Subcutaneous abdominal adipose tissue (tissue), 5 donors: ENCODE data around the gene CANT1.

Source experiments
- H3K27ac ChIP-seq: one replicate; pipeline ENCODE4 v1.7.0; 2013; ENCODE audit warnings: low read depth, mild to moderate bottlenecking, inconsistent platforms, low read length, moderate library complexity
- H3K27me3 ChIP-seq, 5 donors: one replicate each; pipeline ENCODE4 v1.7.0; 2013; ENCODE audit warnings: low read length in 5 of 5, inconsistent platforms in 1 of 5; ENCODE audit not compliant: control insufficient read depth in 5 of 5, insufficient read depth in 4 of 5
- H3K36me3 ChIP-seq, 5 donors: one replicate each; pipeline ENCODE4 v1.7.0; 2013; ENCODE audit warnings: low read length in 5 of 5; ENCODE audit not compliant: control insufficient read depth in 5 of 5, insufficient read depth in 5 of 5
- H3K4me1 ChIP-seq, 5 donors: one replicate each; pipeline ENCODE4 v1.7.0; 2013; ENCODE audit warnings: low read length in 5 of 5, mild to moderate bottlenecking in 3 of 5, moderate library complexity in 1 of 5; ENCODE audit not compliant: control insufficient read depth in 5 of 5, insufficient read depth in 5 of 5
- H3K4me3 ChIP-seq, 5 donors: one replicate each; pipeline ENCODE4 v1.7.0; 2013; ENCODE audit warnings: low read length in 5 of 5, low read depth in 1 of 5
- H3K9ac ChIP-seq, 5 donors: one replicate each; pipeline ENCODE4 v1.7.0; 2013; ENCODE audit warnings: low read length in 5 of 5, mild to moderate bottlenecking in 4 of 5, moderate library complexity in 3 of 5
- H3K9me3 ChIP-seq, 5 donors: one replicate each; pipeline ENCODE4 v1.7.0; 2013; ENCODE audit warnings: low read length in 5 of 5; ENCODE audit not compliant: control insufficient read depth in 5 of 5
- donor health status: healthy.
- donor health status: healthy.
- donor health status: healthy.
- donor health status: healthy.
- donor health status: healthy.

The CANT1 gene

GRCh38 chr17:79009397-79010303 lies at the start of gene CANT1:
CANT1 (minus strand) TSS chr17:79009764; CDS start chr17:78997622, 12,142 bp downstream.
- Histone ChIP-seq H3K4me3 (peak within 1 kb of the TSS; percentile 86 to 96 (median 90)), H3K27ac (peak within 1 kb of the TSS; percentile 86), H3K36me3 (peaks cover 0 to 5% (median 0%) of the 10 kb centered on the region in 5 donors), H3K4me1 (peaks cover 20 to 47% (median 45%) of the 10 kb centered on the region in 5 donors), H3K9me3 (no peaks in the 10 kb centered on the region), H3K9ac (peak within 1 kb of the TSS; percentile 90 to 98 (median 91)), H3K27me3 (no peaks in the 10 kb centered on the region)

- peaks cover 0 to 5% (median 0%) of the 10 kb centered on the region in 5 donors for H3K4me1 ChIP-seq
- no peak overlapping the region for H3K4me3 ChIP-seq
- no peak overlapping the region for H3K27ac ChIP-seq
Measured at GRCh38 chr17:79057737-79058385, 48.3 kb upstream of the CANT1 start.

GRCh38 chr17:79055197-79055596 lies 45.6 kb upstream of the CANT1 start:
- Histone ChIP-seq H3K9me3 (peaks cover 0 to 16% (median 6%) of the 10 kb centered on the region in 5 donors), H3K27me3 (no peaks in the 10 kb centered on the region), H3K9ac (no peak overlapping the region), H3K36me3 (peaks cover 0 to 6% (median 2%) of the 10 kb centered on the region in 5 donors), H3K27ac (no peak overlapping the region), H3K4me3 (no peak overlapping the region), H3K4me1 (peaks cover 0 to 5% (median 0%) of the 10 kb centered on the region in 5 donors)

More at GRCh38 chr17:79057737-79058385, 48.3 kb upstream of the CANT1 start:
- Histone ChIP-seq H3K9ac (no peak overlapping the region), H3K36me3 (no peaks in the 10 kb centered on the region), H3K27me3 (no peaks in the 10 kb centered on the region), H3K9me3 (peaks cover 0 to 16% (median 6%) of the 10 kb centered on the region in 5 donors)

- Histone ChIP-seq H3K27ac (no peak overlapping the region), H3K27me3 (no peaks in the 10 kb centered on the region), H3K4me3 (no peak overlapping the region), H3K36me3 (peaks cover 0 to 13% (median 5%) of the 10 kb centered on the region in 5 donors), H3K9me3 (peaks cover 0 to 16% (median 6%) of the 10 kb centered on the region in 5 donors), H3K4me1 (peaks cover 0 to 5% (median 0%) of the 10 kb centered on the region in 5 donors), H3K9ac (no peak overlapping the region)
Measured at GRCh38 chr17:79054200-79054960, 44.8 kb upstream of the CANT1 start.

- H3K4me1 ChIP-seq = peaks cover 0 to 12% (median 0%) of the 10 kb centered on the region in 5 donors
- no peaks in the 10 kb centered on the region for H3K27me3 ChIP-seq
- H3K9ac ChIP-seq = no peak overlapping the region
- peaks cover 0 to 16% (median 6%) of the 10 kb centered on the region in 5 donors for H3K9me3 ChIP-seq
- H3K36me3 ChIP-seq = peaks cover 0 to 23% (median 5%) of the 10 kb centered on the region in 5 donors
- H3K27ac ChIP-seq = no peak overlapping the region
- H3K4me3 ChIP-seq = no peak overlapping the region
Measured at GRCh38 chr17:79053251-79053925, 43.8 kb upstream of the CANT1 start.

- H3K4me3 ChIP-seq = no peak overlapping the region
- H3K27me3 ChIP-seq = no peaks in the 10 kb centered on the region
- peaks cover 3 to 23% (median 10%) of the 10 kb centered on the region in 5 donors for H3K4me1 ChIP-seq
- H3K9ac ChIP-seq = no peak overlapping the region
- no peak overlapping the region for H3K27ac ChIP-seq
- H3K36me3 ChIP-seq = peaks cover 0 to 30% (median 12%) of the 10 kb centered on the region in 5 donors
- H3K9me3 ChIP-seq = peaks cover 0 to 16% (median 6%) of the 10 kb centered on the region in 5 donors
Measured at GRCh38 chr17:79052131-79052530, 42.6 kb upstream of the CANT1 start.

GRCh38 chr17:79051306-79051705 lies 41.7 kb upstream of the CANT1 start:
- Histone ChIP-seq H3K4me3 (no peak overlapping the region), H3K36me3 (peaks cover 0 to 30% (median 12%) of the 10 kb centered on the region in 5 donors), H3K27ac (no peak overlapping the region), H3K9me3 (peaks cover 0 to 16% (median 6%) of the 10 kb centered on the region in 5 donors), H3K9ac (no peak overlapping the region), H3K4me1 (peaks cover 8 to 30% (median 18%) of the 10 kb centered on the region in 5 donors), H3K27me3 (no peaks in the 10 kb centered on the region)

GRCh38 chr17:79050551-79050950 lies 41.0 kb upstream of the CANT1 start:
- H3K4me3 ChIP-seq = no peak overlapping the region
- peaks cover 0 to 30% (median 12%) of the 10 kb centered on the region in 5 donors for H3K36me3 ChIP-seq
- no peak overlapping the region for H3K9ac ChIP-seq
- H3K9me3 ChIP-seq = peaks cover 0 to 16% (median 6%) of the 10 kb centered on the region in 5 donors
- no peaks in the 10 kb centered on the region for H3K27me3 ChIP-seq
- H3K4me1 ChIP-seq = peaks cover 12 to 38% (median 25%) of the 10 kb centered on the region in 5 donors
- H3K27ac ChIP-seq = no peak overlapping the region

- Histone ChIP-seq H3K4me1 (peaks cover 12 to 39% (median 27%) of the 10 kb centered on the region in 5 donors), H3K9ac (no peak overlapping the region), H3K9me3 (peaks cover 0 to 16% (median 6%) of the 10 kb centered on the region in 5 donors), H3K27me3 (no peaks in the 10 kb centered on the region), H3K27ac (no peak overlapping the region), H3K36me3 (peaks cover 0 to 34% (median 12%) of the 10 kb centered on the region in 5 donors), H3K4me3 (no peak overlapping the region)
Measured at GRCh38 chr17:79049821-79050220, 40.3 kb upstream of the CANT1 start.
